Measurements from ENCODE around the gene MTG2.

DNA sequence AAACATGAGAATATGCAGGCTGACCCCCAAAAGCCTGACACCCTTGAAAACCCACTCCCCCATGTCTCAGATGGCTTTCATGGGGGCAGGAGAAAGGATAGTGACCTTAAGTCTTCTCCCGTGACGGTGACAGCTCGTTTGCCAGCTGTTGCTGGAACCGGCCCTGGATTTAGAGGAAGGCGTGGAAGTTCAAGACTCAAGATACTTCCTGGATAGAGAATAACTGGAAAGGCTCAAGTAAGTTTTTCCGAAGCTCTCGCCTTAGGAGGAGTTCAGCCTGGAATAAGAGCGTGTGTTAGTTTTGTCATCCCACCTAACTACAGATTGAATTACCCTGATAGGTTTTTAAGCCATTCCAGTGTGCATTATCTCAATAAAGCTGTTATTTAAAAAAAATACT, 11.6 kb upstream of the MTG2 start:
- TF ChIP-seq, protein P1, sequence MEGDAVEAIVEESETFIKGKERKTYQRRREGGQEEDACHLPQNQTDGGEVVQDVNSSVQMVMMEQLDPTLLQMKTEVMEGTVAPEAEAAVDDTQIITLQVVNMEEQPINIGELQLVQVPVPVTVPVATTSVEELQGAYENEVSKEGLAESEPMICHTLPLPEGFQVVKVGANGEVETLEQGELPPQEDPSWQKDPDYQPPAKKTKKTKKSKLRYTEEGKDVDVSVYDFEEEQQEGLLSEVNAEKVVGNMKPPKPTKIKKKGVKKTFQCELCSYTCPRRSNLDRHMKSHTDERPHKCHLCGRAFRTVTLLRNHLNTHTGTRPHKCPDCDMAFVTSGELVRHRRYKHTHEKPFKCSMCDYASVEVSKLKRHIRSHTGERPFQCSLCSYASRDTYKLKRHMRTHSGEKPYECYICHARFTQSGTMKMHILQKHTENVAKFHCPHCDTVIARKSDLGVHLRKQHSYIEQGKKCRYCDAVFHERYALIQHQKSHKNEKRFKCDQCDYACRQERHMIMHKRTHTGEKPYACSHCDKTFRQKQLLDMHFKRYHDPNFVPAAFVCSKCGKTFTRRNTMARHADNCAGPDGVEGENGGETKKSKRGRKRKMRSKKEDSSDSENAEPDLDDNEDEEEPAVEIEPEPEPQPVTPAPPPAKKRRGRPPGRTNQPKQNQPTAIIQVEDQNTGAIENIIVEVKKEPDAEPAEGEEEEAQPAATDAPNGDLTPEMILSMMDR (IDR thresholded peaks at IDR 0.05; ENCODE audit: low read depth, low read length): no peak
- no peak for TF ChIP-seq POLR2A (IDR thresholded peaks at IDR 0.05; ENCODE audit: extremely low read depth, insufficient read length)

Measured in NB4 (cell line).